Glutamatergic neuron (in vitro differentiated cells): Measurements from ENCODE around the gene RYR1. TPM values are rescaled to one million over a fixed set of nuclear protein-coding genes. Genes with fewer than 3 reads are reported as not detected.

Experiments
- DNase-seq: peaks from one replicate; pipeline ENCODE4 v3.0.0; 2022
- H3K27ac Mint-ChIP-seq: one replicate; pipeline ENCODE4 v1.8.0; 2020; ENCODE audit warnings: mild to moderate bottlenecking, mixed read lengths, inconsistent platforms; ENCODE audit not compliant: unreplicated experiment
- H3K27me3 Mint-ChIP-seq: one replicate; pipeline ENCODE4 v1.8.0; 2020; ENCODE audit warnings: mild to moderate bottlenecking, moderate library complexity, mixed read lengths, inconsistent platforms; ENCODE audit not compliant: unreplicated experiment
- H3K36me3 Mint-ChIP-seq: one replicate; pipeline ENCODE4 v1.8.0; 2020; ENCODE audit warnings: mild to moderate bottlenecking, mixed read lengths, inconsistent platforms; ENCODE audit not compliant: unreplicated experiment
- H3K4me1 Mint-ChIP-seq: one replicate; pipeline ENCODE4 v1.8.0; 2020; ENCODE audit warnings: mild to moderate bottlenecking, low read depth, mixed read lengths, inconsistent platforms; ENCODE audit not compliant: unreplicated experiment
- H3K4me3 Mint-ChIP-seq: one replicate; pipeline ENCODE4 v1.8.0; 2020; ENCODE audit warnings: mild to moderate bottlenecking, mixed read lengths, inconsistent platforms; ENCODE audit not compliant: unreplicated experiment
- H3K9me3 Mint-ChIP-seq: one replicate; pipeline ENCODE4 v1.8.0; 2020; ENCODE audit warnings: mild to moderate bottlenecking, moderate library complexity, mixed read lengths, inconsistent platforms; ENCODE audit not compliant: unreplicated experiment
- CTCF ChIP-seq: fragments of 200-600 bp; sonication (generic); IDR thresholded peaks from one replicate; pipeline ENCODE4 v1.5.0; 2021; ENCODE audit not compliant: partially characterized antibody, unreplicated experiment
- total RNA-seq: library from RNA; stranded (reverse); fragmentation: NEBNext Ultra II Directional; extraction: Animal tissue kit (Norgen Biotek cat#: 25700); gene quantifications from one replicate; pipeline ENCODE4 v1.2.1, GENCODE V29; 2021; ENCODE audit not compliant: unreplicated experiment

The RYR1 gene
- total RNA-seq, 1 donor from 2014 or later: 117 TPM

GRCh38 chr19:38537071-38537936 is 103.8 kb downstream of the RYR1 start:
- Mint-ChIP-seq H3K4me3 (no peak overlapping the region), H3K36me3 (peaks cover 25% of the 10 kb centered on the region), H3K4me1 (no peaks in the 10 kb centered on the region), H3K27me3 (peaks cover 1% of the 10 kb centered on the region), H3K9me3 (peaks cover 2% of the 10 kb centered on the region), H3K27ac (no peak overlapping the region)
- no peak for TF ChIP-seq CTCF
- DNase-seq: no peak

GRCh38 chr19:38538386-38538785 is 104.9 kb downstream of the RYR1 start:
- no peak for TF ChIP-seq CTCF
- DNase-seq: no peak
- H3K9me3 Mint-ChIP-seq: peaks cover 2% of the 10 kb centered on the region
- no peak overlapping the region for H3K27ac Mint-ChIP-seq
- no peaks in the 10 kb centered on the region for H3K4me1 Mint-ChIP-seq
- peaks cover 25% of the 10 kb centered on the region for H3K36me3 Mint-ChIP-seq
- H3K4me3 Mint-ChIP-seq: no peak overlapping the region
- peaks cover 1% of the 10 kb centered on the region for H3K27me3 Mint-ChIP-seq

GRCh38 chr19:38538793-38539528 is 105.5 kb downstream of the RYR1 start:
- peaks cover 2% of the 10 kb centered on the region for H3K9me3 Mint-ChIP-seq
- H3K36me3 Mint-ChIP-seq: peaks cover 25% of the 10 kb centered on the region
- no peak for DNase-seq
- peaks cover 1% of the 10 kb centered on the region for H3K27me3 Mint-ChIP-seq
- no peak overlapping the region for H3K27ac Mint-ChIP-seq
- H3K4me3 Mint-ChIP-seq: no peak overlapping the region
- no peak for TF ChIP-seq CTCF
- no peaks in the 10 kb centered on the region for H3K4me1 Mint-ChIP-seq

GRCh38 chr19:38539751-38540150 is 106.3 kb downstream of the RYR1 start:
- no peak overlapping the region for H3K27ac Mint-ChIP-seq
- peaks cover 2% of the 10 kb centered on the region for H3K9me3 Mint-ChIP-seq
- peaks cover 18% of the 10 kb centered on the region for H3K36me3 Mint-ChIP-seq
- no peak for DNase-seq
- no peak for TF ChIP-seq CTCF
- H3K4me3 Mint-ChIP-seq: no peak overlapping the region
- H3K4me1 Mint-ChIP-seq: no peaks in the 10 kb centered on the region
- H3K27me3 Mint-ChIP-seq: peaks cover 1% of the 10 kb centered on the region

- H3K4me1 Mint-ChIP-seq: no peaks in the 10 kb centered on the region
- TF ChIP-seq CTCF: no peak
- H3K36me3 Mint-ChIP-seq: no peaks in the 10 kb centered on the region
Observed at GRCh38 chr19:38542040-38542439, 108.5 kb downstream of the RYR1 start.

More at GRCh38 chr19:38542040-38542439, 108.5 kb downstream of the RYR1 start:
- no peak for DNase-seq
- no peak overlapping the region for H3K4me3 Mint-ChIP-seq
- peaks cover 1% of the 10 kb centered on the region for H3K27me3 Mint-ChIP-seq
- no peak overlapping the region for H3K27ac Mint-ChIP-seq
- H3K9me3 Mint-ChIP-seq: no peaks in the 10 kb centered on the region
